MCF 10A (cell line): ENCODE data around the gene UBE2E3. TPM values are rescaled to one million over a fixed set of nuclear protein-coding genes. Genes with fewer than 3 reads are reported as not detected.
A peak's percentile ranks its signal among the peaks of the same experiment; 100 is the strongest.

ENCODE experiments used
- BruUV-seq: library from RNA; stranded (reverse); fragments of 400-500 nt; replicated peaks from 2 replicates; lab custom pipeline; 2021; lab: Mats Ljungman, UMichigan
- CTCF ChIA-PET: fragments of 300-600 bp; sonication (Branson Sonifier 250); formaldehyde crosslinking; extraction: SDS; loops from one replicate; lab custom pipeline; 2021; ENCODE audit warnings: antibody characterized with exemption, inconsistent platforms; lab: Yijun Ruan, JAX
- POLR2A ChIA-PET: fragments of 300-600, 350-650 bp; sonication (Branson Sonifier 250); formaldehyde crosslinking; extraction: SDS; loops from one replicate; lab custom pipeline; 2020; ENCODE audit warnings: antibody characterized with exemption, inconsistent platforms; lab: Yijun Ruan, JAX
- DNase-seq: peaks from one replicate; pipeline ENCODE4 v3.0.0-alpha.2; 2018; ENCODE audit not compliant: unreplicated experiment
- H3K27ac Mint-ChIP-seq: one replicate; pipeline ENCODE4 v1.8.0; 2022; ENCODE audit warnings: mild to moderate bottlenecking, low read depth, mixed read lengths; ENCODE audit not compliant: unreplicated experiment
- H3K27me3 Mint-ChIP-seq: one replicate; pipeline ENCODE4 v1.8.0; 2022; ENCODE audit warnings: mixed read lengths; ENCODE audit not compliant: insufficient read depth, unreplicated experiment
- H3K36me3 Mint-ChIP-seq: one replicate; pipeline ENCODE4 v1.8.0; 2022; ENCODE audit warnings: mild to moderate bottlenecking, moderate library complexity, mixed read lengths; ENCODE audit not compliant: insufficient read depth, unreplicated experiment
- H3K4me1 Mint-ChIP-seq: one replicate; pipeline ENCODE4 v1.8.0; 2022; ENCODE audit warnings: mixed read lengths; ENCODE audit not compliant: insufficient read depth, unreplicated experiment
- H3K4me3 Mint-ChIP-seq: one replicate; pipeline ENCODE4 v1.8.0; 2022; ENCODE audit warnings: mild to moderate bottlenecking, moderate library complexity, mixed read lengths; ENCODE audit not compliant: unreplicated experiment
- H3K9me3 Mint-ChIP-seq: one replicate; pipeline ENCODE4 v1.8.0; 2022; ENCODE audit warnings: mixed read lengths; ENCODE audit not compliant: unreplicated experiment
- intact Hi-C: fragments of 100-400 bp; cut with micrococcal nuclease; formaldehyde crosslinking; loops from 2 replicates; pipeline ENCODE4 v1.14.1; 2022
- total RNA-seq: library from RNA; stranded (reverse); gene quantifications from 2 replicates; pipeline ENCODE4 v1.2.3, GENCODE V29; 2022
- TF ChIP-seq, protein P1 (sequence below): fragments of 200-600 bp; IDR thresholded peaks from one replicate; pipeline ENCODE4 v1.8.0; 2022; ENCODE audit warnings: antibody characterized with exemption, mild to moderate bottlenecking; ENCODE audit not compliant: unreplicated experiment

The UBE2E3 gene
- total RNA-seq, 1 experiment from 2014 or later, result 69.3 TPM

- ChIA-PET POLR2A (interaction anchor here (0.7 kb wide), 1 partner anchor 860 kb away, joined by 3 read pairs; no protein-coding TSS in a partner anchor), CTCF (no interaction called here)
- peak overlapping the region; percentile 25 for H3K27ac Mint-ChIP-seq
- peaks cover 30% of the 10 kb centered on the region for H3K36me3 Mint-ChIP-seq
- no peak overlapping the region for H3K4me3 Mint-ChIP-seq
- no TSS peak for BruUV-seq
- intact Hi-C loops, result loop anchor here (10.0 kb wide), 2 partner anchors 241 to 381 kb away; no protein-coding TSS in a partner anchor
- TF ChIP-seq, protein P1, sequence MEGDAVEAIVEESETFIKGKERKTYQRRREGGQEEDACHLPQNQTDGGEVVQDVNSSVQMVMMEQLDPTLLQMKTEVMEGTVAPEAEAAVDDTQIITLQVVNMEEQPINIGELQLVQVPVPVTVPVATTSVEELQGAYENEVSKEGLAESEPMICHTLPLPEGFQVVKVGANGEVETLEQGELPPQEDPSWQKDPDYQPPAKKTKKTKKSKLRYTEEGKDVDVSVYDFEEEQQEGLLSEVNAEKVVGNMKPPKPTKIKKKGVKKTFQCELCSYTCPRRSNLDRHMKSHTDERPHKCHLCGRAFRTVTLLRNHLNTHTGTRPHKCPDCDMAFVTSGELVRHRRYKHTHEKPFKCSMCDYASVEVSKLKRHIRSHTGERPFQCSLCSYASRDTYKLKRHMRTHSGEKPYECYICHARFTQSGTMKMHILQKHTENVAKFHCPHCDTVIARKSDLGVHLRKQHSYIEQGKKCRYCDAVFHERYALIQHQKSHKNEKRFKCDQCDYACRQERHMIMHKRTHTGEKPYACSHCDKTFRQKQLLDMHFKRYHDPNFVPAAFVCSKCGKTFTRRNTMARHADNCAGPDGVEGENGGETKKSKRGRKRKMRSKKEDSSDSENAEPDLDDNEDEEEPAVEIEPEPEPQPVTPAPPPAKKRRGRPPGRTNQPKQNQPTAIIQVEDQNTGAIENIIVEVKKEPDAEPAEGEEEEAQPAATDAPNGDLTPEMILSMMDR, result no peak
- H3K4me1 Mint-ChIP-seq, result peaks cover 34% of the 10 kb centered on the region
- H3K9me3 Mint-ChIP-seq, result no peaks in the 10 kb centered on the region
- no peak for DNase-seq
- H3K27me3 Mint-ChIP-seq, result no peaks in the 10 kb centered on the region
Measured at GRCh38 chr2:180985771-180986395, 5.5 kb downstream of the UBE2E3 start.

DNA sequence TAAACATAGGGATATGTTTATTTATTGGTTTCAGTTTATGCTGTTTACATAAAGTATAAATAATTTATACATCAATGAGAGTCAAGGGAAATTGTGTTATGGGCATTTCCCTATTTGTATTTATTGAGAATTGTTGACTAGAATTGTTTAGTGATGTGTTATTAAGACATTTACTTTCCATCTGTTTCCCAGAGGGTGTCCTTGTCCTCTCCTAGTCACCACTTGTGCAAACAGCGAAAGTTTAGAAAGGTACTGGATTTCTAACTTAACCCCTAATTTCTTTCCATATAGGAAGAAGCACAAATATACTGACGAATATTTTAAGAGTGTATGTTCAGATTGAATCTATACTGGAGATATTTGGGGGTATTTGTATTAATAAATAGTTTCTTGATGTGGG is 6.7 kb downstream of the UBE2E3 start:
- ChIA-PET CTCF (no interaction called here), POLR2A (interaction anchor here (0.6 kb wide), 1 partner anchor 1062 kb away, joined by 3 read pairs; no protein-coding TSS in a partner anchor)
- Mint-ChIP-seq H3K9me3 (no peaks in the 10 kb centered on the region), H3K36me3 (peaks cover 39% of the 10 kb centered on the region), H3K27me3 (no peaks in the 10 kb centered on the region), H3K27ac (no peak overlapping the region), H3K4me3 (no peak overlapping the region), H3K4me1 (peaks cover 34% of the 10 kb centered on the region)
- TF ChIP-seq, protein P1, result no peak
- BruUV-seq, result no TSS peak
- DNase-seq, result no peak
- intact Hi-C loops, result loop anchor here (10.0 kb wide), 2 partner anchors 242 to 382 kb away; no protein-coding TSS in a partner anchor

GRCh38 chr2:180990337-180990736 is 9.9 kb downstream of the UBE2E3 start:
- TF ChIP-seq, protein P1, result no peak
- CTCF ChIA-PET, result interaction anchor here (0.6 to 1.8 kb wide), 9 partner anchors 11 to 1032 kb away, joined by 3 to 4 read pairs (median 3); no protein-coding TSS in a partner anchor
- POLR2A ChIA-PET, result interaction anchor here (0.5 to 0.6 kb wide), 2 partner anchors 8 to 461 kb away, joined by 3 read pairs; no protein-coding TSS in a partner anchor
- H3K36me3 Mint-ChIP-seq, result peaks cover 42% of the 10 kb centered on the region
- intact Hi-C loops, result no loop called here
- BruUV-seq, result no TSS peak
- H3K27ac Mint-ChIP-seq, result no peak overlapping the region
- no peak for DNase-seq
- H3K9me3 Mint-ChIP-seq, result no peaks in the 10 kb centered on the region
- no peak overlapping the region for H3K4me3 Mint-ChIP-seq
- H3K4me1 Mint-ChIP-seq, result peaks cover 14% of the 10 kb centered on the region
- H3K27me3 Mint-ChIP-seq, result no peaks in the 10 kb centered on the region

- H3K4me1 Mint-ChIP-seq, result peaks cover 12% of the 10 kb centered on the region
- CTCF ChIA-PET, result interaction anchor here (0.6 to 1.8 kb wide), 9 partner anchors 11 to 1032 kb away, joined by 3 to 4 read pairs (median 3); no protein-coding TSS in a partner anchor
- H3K36me3 Mint-ChIP-seq, result peaks cover 42% of the 10 kb centered on the region
- H3K27ac Mint-ChIP-seq, result no peak overlapping the region
- no peak for DNase-seq
- H3K9me3 Mint-ChIP-seq, result no peaks in the 10 kb centered on the region
- no TSS peak for BruUV-seq
- H3K4me3 Mint-ChIP-seq, result no peak overlapping the region
- intact Hi-C loops, result no loop called here
- H3K27me3 Mint-ChIP-seq, result no peaks in the 10 kb centered on the region
- TF ChIP-seq, protein P1, result no peak
- POLR2A ChIA-PET, result no interaction called here
Measured at GRCh38 chr2:180990794-180991193, 10.4 kb downstream of the UBE2E3 start.
